Endothelial cell (in vitro differentiated cells): ENCODE results near the gene CNTD1. TPM values are rescaled to one million over a fixed set of nuclear protein-coding genes. Genes with fewer than 3 reads are reported as not detected.
A peak's percentile ranks its signal among the peaks of the same experiment; 100 is the strongest.

Source experiments
- DNase-seq: peaks from one replicate; pipeline ENCODE4 v3.0.0; 2021; ENCODE audit warnings: low spot score
- H3K27ac Mint-ChIP-seq: one replicate; pipeline ENCODE4 v1.8.0; 2021; ENCODE audit warnings: mixed read lengths, inconsistent platforms; ENCODE audit not compliant: unreplicated experiment
- H3K27me3 Mint-ChIP-seq: one replicate; pipeline ENCODE4 v1.8.0; 2021; ENCODE audit warnings: mild to moderate bottlenecking, moderate library complexity, mixed read lengths, inconsistent platforms; ENCODE audit not compliant: unreplicated experiment
- H3K36me3 Mint-ChIP-seq: one replicate; pipeline ENCODE4 v1.8.0; 2021; ENCODE audit warnings: mild to moderate bottlenecking, low read depth, mixed read lengths, inconsistent platforms; ENCODE audit not compliant: unreplicated experiment
- H3K4me1 Mint-ChIP-seq: one replicate; pipeline ENCODE4 v1.8.0; 2021; ENCODE audit warnings: mild to moderate bottlenecking, mixed read lengths, inconsistent platforms; ENCODE audit not compliant: unreplicated experiment
- H3K4me3 Mint-ChIP-seq: one replicate; pipeline ENCODE4 v1.8.0; 2021; ENCODE audit warnings: mild to moderate bottlenecking, mixed read lengths, inconsistent platforms; ENCODE audit not compliant: unreplicated experiment
- H3K9me3 Mint-ChIP-seq: one replicate; pipeline ENCODE4 v1.8.0; 2021; ENCODE audit warnings: mixed read lengths, inconsistent platforms; ENCODE audit not compliant: unreplicated experiment
- CTCF ChIP-seq: fragments of 200-600 bp; sonication (generic); IDR thresholded peaks from one replicate; pipeline ENCODE4 v1.5.0; 2021; ENCODE audit warnings: antibody characterized with exemption; ENCODE audit not compliant: unreplicated experiment
- total RNA-seq: library from RNA; stranded (reverse); fragmentation: NEBNext Ultra II Directional; extraction: Animal tissue kit (Norgen Biotek cat#: 25700); gene quantifications from one replicate; pipeline ENCODE4 v1.2.1, GENCODE V29; 2021; ENCODE audit not compliant: unreplicated experiment

The CNTD1 gene
- total RNA-seq, 1 donor from 2014 or later: 0.59 TPM

GRCh38 chr17:42783791-42784138 lies 14.9 kb upstream of the CNTD1 start:
- peaks cover 12% of the 10 kb centered on the region for H3K27me3 Mint-ChIP-seq
- peaks cover 20% of the 10 kb centered on the region for H3K36me3 Mint-ChIP-seq
- peak overlapping the region; percentile 6 for H3K4me3 Mint-ChIP-seq
- H3K27ac Mint-ChIP-seq: no peak overlapping the region
- TF ChIP-seq CTCF: no peak
- DNase-seq: no peak
- no peaks in the 10 kb centered on the region for H3K9me3 Mint-ChIP-seq
- peaks cover 31% of the 10 kb centered on the region for H3K4me1 Mint-ChIP-seq

- H3K27ac Mint-ChIP-seq: no peak overlapping the region
- TF ChIP-seq CTCF: no peak
- H3K4me1 Mint-ChIP-seq: peaks cover 28% of the 10 kb centered on the region
- H3K9me3 Mint-ChIP-seq: no peaks in the 10 kb centered on the region
- peaks cover 24% of the 10 kb centered on the region for H3K36me3 Mint-ChIP-seq
- peaks cover 13% of the 10 kb centered on the region for H3K27me3 Mint-ChIP-seq
- H3K4me3 Mint-ChIP-seq: no peak overlapping the region
- no peak for DNase-seq
These were observed 14.3 kb upstream of the CNTD1 start for GRCh38 chr17:42784409-42784808.

DNA sequence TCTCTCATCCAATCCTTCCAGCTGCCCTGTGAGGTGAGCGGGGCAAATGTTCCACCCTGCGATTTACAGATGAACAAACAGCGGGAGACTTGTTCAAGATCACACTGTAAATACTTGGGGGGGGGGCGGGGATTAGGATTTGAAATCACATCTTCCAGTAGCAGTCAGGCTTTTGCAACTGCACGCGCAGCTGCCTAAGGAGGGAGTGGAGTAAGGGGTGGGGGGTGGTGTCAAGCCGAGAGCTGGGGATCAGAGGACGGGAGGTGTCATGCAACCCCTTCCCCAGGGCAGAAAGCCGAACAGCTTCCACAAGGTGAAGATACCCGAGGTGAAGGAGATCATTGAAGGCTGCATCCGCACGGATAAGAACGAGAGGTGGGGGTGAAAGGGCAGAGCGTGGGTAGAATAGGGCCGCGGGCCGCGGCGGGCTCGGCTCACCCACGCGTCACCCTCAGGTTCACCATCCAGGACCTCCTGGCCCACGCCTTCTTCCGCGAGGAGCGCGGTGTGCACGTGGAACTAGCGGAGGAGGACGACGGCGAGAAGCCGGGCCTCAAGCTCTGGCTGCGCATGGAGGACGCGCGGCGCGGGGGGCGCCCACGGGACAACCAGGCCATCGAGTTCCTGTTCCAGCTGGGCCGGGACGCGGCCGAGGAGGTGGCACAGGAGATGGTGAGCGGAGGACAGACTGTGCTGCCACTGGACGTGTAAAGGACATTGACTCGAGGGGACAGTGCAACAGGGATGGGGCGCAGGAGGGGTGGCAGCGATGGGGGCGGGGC lies 13.7 kb upstream of the CNTD1 start:
- H3K36me3 Mint-ChIP-seq: peaks cover 27% of the 10 kb centered on the region
- peaks cover 13% of the 10 kb centered on the region for H3K27me3 Mint-ChIP-seq
- DNase-seq: no peak
- H3K4me1 Mint-ChIP-seq: peaks cover 24% of the 10 kb centered on the region
- H3K4me3 Mint-ChIP-seq: no peak overlapping the region
- no peak for TF ChIP-seq CTCF
- H3K9me3 Mint-ChIP-seq: no peaks in the 10 kb centered on the region
- no peak overlapping the region for H3K27ac Mint-ChIP-seq

DNA sequence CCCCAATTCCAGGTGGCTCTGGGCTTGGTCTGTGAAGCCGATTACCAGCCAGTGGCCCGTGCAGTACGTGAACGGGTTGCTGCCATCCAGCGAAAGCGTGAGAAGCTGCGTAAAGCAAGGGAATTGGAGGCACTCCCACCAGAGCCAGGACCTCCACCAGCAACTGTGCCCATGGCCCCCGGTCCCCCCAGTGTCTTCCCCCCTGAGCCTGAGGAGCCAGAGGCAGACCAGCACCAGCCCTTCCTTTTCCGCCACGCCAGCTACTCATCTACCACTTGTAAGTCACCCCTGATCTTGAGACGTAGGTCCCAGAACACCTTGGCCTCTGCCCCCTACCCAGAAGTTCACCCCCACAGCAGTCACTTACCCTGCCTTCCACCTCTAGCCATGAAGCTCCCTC lies 11.4 kb upstream of the CNTD1 start:
- no peaks in the 10 kb centered on the region for H3K9me3 Mint-ChIP-seq
- no peak overlapping the region for H3K27ac Mint-ChIP-seq
- H3K36me3 Mint-ChIP-seq: peaks cover 31% of the 10 kb centered on the region
- peak overlapping the region; percentile 62 for H3K4me3 Mint-ChIP-seq
- H3K27me3 Mint-ChIP-seq: peaks cover 14% of the 10 kb centered on the region
- peaks cover 20% of the 10 kb centered on the region for H3K4me1 Mint-ChIP-seq
- DNase-seq: no peak
- TF ChIP-seq CTCF: no peak

DNA sequence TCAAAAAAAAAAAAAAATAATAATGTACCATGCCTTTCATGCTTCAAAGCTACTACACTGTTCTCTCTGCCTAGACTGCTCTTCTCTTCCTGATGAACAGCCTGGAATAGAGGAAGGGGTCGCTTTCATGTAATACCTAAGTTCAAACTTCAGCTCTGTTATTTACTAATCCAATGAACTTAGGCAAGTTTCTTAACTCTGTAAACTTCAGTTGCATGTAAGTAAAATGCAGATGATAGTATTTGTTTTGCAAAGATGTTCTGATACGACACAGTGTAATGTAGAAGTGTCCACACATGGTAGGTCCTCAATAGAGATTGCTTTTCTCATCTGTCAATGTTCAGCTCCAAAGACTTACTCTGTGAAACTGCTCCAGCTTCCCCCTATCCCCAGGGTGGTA lies 6.7 kb upstream of the CNTD1 start:
- no peak for DNase-seq
- Mint-ChIP-seq H3K27ac (no peak overlapping the region), H3K9me3 (no peaks in the 10 kb centered on the region), H3K36me3 (peaks cover 29% of the 10 kb centered on the region), H3K4me3 (no peak overlapping the region), H3K27me3 (peaks cover 4% of the 10 kb centered on the region), H3K4me1 (peaks cover 18% of the 10 kb centered on the region)
- TF ChIP-seq CTCF: no peak
